Effector memory CD4-positive, alpha-beta T cell (primary cell): ENCODE measurements around the gene CLASRP.
"Not testable (repeated sequence)": the region's sequence is repeated elsewhere in the genome, so short reads cannot be mapped to it uniquely, and the experiment has no call there.

Experiments
- DNase-seq, 3 donors: peaks; one replicate each; pipeline ENCODE4 v3.0.0-alpha.2; 2020
- H3K27ac ChIP-seq: 2 replicates; pipeline ENCODE4 v1.7.0; 2013; ENCODE audit warnings: mild to moderate bottlenecking, low read length, moderate library complexity; ENCODE audit not compliant: insufficient read depth, poor library complexity, severe bottlenecking
- H3K27me3 ChIP-seq: replicated peaks from 2 replicates; pipeline ENCODE4 v1.7.0; 2013; ENCODE audit warnings: mild to moderate bottlenecking, low read length; ENCODE audit not compliant: insufficient read depth, control insufficient read depth, poor library complexity, severe bottlenecking
- H3K36me3 ChIP-seq: 2 replicates; pipeline ENCODE4 v1.7.0; 2013; ENCODE audit warnings: mild to moderate bottlenecking, low read length, moderate library complexity; ENCODE audit not compliant: control insufficient read depth, insufficient read depth
- H3K4me1 ChIP-seq: 2 replicates; pipeline ENCODE4 v1.7.0; 2013; ENCODE audit warnings: low read length, mild to moderate bottlenecking; ENCODE audit not compliant: control insufficient read depth, insufficient read depth, poor library complexity, severe bottlenecking
- H3K4me3 ChIP-seq: 2 replicates; pipeline ENCODE4 v1.7.0; 2013; ENCODE audit warnings: low read length, low read depth, mild to moderate bottlenecking; ENCODE audit not compliant: insufficient read depth, poor library complexity, severe bottlenecking
- H3K9me3 ChIP-seq: 2 replicates; pipeline ENCODE4 v1.7.0; 2013; ENCODE audit warnings: mild to moderate bottlenecking, low read length, moderate library complexity; ENCODE audit not compliant: control insufficient read depth

The CLASRP gene

DNA sequence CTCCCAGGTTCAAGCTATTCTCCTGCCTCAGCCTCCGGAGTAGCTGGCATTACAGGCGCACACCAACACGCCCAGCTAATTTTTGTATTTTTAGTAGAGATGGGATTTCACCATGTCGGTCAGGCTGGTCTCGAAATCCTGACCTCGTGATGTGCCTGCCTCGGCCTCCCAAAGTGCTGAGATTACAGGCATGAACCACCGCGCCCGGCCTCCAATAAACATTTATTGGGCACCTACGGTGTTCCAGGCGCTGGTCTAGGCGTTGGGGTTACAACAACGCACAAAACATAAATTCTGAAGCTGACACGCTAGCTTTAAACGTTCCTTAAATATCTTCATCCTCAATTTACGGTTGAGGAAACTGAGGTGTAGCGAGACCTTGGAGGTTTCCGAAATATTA, 38.2 kb upstream of the CLASRP start:
- DNase-seq, H3K36me3 ChIP-seq, H3K9me3 ChIP-seq, H3K27me3 ChIP-seq, H3K4me1 ChIP-seq: not testable (repeated sequence)
- peak overlapping the region; percentile 38 for H3K4me3 ChIP-seq
- H3K27ac ChIP-seq, result peak overlapping the region; percentile 84

DNA sequence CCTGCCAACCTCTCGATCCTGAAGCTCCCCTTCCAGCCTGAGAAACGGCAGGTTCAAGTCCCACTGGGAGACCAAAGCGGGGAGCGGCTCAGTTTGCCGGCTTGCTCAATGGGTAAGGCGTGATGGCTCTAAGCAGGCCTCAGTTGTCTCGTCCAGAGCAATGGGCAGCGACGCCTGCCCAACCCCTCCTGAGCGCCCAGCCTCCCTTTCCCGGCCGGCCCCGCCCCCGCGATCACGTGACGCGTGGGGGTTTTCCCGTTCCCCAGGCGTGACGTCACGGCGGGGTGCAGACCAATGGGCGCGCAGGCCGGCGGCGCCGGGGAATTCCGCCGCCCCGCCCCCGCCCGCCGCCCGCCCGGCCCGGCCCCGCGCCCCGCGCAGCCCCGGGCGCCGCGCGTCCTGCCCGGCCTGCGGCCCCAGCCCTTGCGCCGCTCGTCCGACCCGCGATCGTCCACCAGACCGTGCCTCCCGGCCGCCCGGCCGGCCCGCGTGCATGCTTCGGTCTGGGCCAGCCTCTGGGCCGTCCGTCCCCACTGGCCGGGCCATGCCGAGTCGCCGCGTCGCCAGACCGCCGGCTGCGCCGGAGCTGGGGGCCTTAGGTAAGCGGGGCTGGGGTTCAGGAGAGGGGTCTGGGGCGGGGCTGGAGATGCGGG, 37.6 kb upstream of the CLASRP start, which contains the start of gene RELB:
Gene RELB (plus strand): TSS at position 378 of the 653 bp plus-strand sequence. CDS start 116 bp downstream, at position 494.
- DNase-seq, result peak; percentile 91 to 96 (median 95)
- Histone ChIP-seq H3K27me3 (no peaks in the 10 kb centered on the region), H3K4me3 (peak within 1 kb of the TSS; percentile 98), H3K36me3 (peaks cover 8% of the 10 kb centered on the region), H3K27ac (peak within 1 kb of the TSS; percentile 100), H3K9me3 (no peaks in the 10 kb centered on the region), H3K4me1 (no peaks in the 10 kb centered on the region)

DNA sequence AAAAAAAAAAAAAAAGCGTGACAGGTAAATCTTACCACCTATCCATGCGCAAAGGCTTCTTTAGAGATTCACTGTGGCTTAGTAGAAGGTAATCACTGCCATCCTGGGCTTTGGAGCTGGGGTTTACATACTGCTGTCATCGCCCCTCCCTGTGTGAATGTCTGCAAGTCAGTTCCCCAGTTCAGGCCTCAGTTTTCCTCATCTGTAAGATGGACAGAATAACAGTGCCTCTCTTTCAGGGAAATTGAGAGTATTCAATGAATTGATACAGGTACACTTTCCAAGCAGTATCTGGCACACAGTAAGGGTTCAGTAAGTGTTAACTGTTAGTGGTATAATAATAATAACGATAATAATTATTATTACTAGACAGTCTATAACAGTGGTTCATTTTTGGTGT, 35.4 kb upstream of the CLASRP start:
- no peaks in the 10 kb centered on the region for H3K27me3 ChIP-seq
- no peak for DNase-seq
- H3K4me3 ChIP-seq, result no peak overlapping the region
- no peak overlapping the region for H3K27ac ChIP-seq
- peaks cover 18% of the 10 kb centered on the region for H3K36me3 ChIP-seq
- no peaks in the 10 kb centered on the region for H3K9me3 ChIP-seq
- no peaks in the 10 kb centered on the region for H3K4me1 ChIP-seq

DNA sequence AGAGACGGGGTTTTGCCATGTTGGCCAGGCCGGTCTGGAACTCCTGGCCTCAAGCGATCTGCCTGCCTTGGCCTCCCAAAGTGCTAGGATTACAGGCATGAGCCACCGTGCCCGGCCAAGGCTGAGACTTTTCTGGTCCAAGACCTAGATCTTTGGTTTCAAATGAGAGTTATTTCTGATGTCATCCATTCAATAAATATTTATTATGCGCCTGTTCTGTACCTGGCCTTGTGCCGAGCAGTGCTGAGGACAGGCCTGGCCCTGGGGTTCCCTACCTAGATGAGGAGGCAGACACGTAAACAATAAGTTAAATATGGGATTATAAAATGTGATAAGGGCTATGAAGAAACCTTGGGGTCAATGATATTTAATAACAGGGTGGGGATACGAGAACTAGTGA, 33.1 kb upstream of the CLASRP start:
- no peak for DNase-seq
- Histone ChIP-seq H3K4me1 (no peaks in the 10 kb centered on the region), H3K36me3 (peaks cover 25% of the 10 kb centered on the region), H3K9me3 (no peaks in the 10 kb centered on the region), H3K27me3 (no peaks in the 10 kb centered on the region), H3K27ac (no peak overlapping the region), H3K4me3 (no peak overlapping the region)

DNA sequence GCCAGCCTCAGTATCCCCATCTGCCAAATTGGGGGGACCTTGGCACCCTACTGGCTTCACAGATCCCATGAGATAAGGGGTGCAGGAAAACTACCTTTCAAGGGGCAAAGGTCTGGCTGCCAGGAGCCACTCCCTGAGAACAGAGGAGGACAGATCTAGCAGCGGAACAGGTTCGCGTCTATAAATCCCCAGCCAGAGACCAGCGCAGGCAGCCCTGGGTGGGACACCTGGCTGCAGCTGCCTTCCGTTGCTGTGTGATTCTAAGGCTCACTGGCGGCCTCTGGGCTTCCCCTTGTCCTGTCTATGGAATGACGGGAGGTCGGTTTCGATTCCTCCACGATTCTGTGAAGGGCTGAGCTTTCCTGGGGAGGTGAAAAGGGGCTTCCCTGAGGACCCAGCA, 30.3 kb upstream of the CLASRP start:
- DNase-seq, result no peak

DNA sequence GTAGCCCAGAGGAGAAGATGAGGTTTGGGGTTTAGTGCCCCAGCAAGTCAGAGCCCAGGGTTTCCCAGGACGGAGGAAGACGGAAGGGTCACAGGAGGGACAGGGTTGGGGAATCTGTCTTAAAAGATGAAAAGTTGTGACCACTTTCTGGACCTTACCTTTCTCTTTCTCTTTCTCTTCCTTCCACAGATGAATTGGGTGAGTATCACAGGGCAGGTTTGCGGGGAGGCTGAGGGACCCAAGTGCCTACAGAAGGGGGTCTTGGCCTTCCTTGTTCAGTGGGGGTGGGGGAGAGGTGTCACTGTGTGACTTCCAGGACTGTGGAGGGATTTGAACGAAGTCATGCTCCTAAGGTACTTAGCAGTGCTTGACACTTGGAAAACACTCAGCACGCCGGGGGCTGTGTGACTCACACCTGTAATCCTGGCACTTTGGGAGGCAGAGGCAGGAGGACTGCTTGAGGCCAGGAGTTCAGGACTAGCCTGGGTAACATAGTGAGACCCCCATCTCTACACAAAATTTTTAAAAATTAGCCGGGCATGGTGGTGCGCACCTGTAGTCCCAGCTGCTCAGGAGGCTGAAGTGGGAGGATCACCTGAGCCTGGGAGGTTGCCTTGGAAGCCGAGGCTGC, 29.1 kb upstream of the CLASRP start:
- Histone ChIP-seq H3K9me3 (no peaks in the 10 kb centered on the region), H3K4me3 (no peak overlapping the region), H3K4me1 (no peaks in the 10 kb centered on the region), H3K27me3 (no peaks in the 10 kb centered on the region), H3K27ac (no peak overlapping the region), H3K36me3 (peaks cover 38% of the 10 kb centered on the region)
- no peak for DNase-seq

More for the DNA sequence above, 30.3 kb upstream of the CLASRP start:
- Histone ChIP-seq H3K27me3 (no peaks in the 10 kb centered on the region), H3K9me3 (no peaks in the 10 kb centered on the region), H3K4me3 (no peak overlapping the region), H3K27ac (no peak overlapping the region), H3K4me1 (no peaks in the 10 kb centered on the region), H3K36me3 (peaks cover 33% of the 10 kb centered on the region)

DNA sequence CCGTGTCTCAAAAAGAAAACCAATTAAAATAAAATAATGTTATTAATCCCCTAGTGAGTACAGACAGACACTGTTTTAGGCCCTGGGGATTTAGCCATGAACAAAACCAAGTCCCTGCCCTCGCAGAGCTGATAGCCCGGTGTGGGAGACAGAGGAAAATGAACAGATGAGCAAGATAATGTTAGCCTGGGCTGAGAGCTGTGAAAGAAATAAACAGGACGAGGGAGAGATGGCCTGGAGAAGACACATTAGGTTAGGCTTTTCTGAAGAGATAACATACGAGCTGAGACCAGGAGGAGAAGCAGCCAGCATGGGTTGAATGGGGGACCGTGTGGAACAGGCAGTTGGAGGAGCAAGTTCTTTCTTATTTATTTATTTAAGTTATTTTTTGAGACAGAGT, 28.5 kb upstream of the CLASRP start:
- no peaks in the 10 kb centered on the region for H3K9me3 ChIP-seq
- H3K36me3 ChIP-seq, result peaks cover 41% of the 10 kb centered on the region
- no peaks in the 10 kb centered on the region for H3K4me1 ChIP-seq
- H3K4me3 ChIP-seq, result no peak overlapping the region
- no peak for DNase-seq
- no peak overlapping the region for H3K27ac ChIP-seq
- no peaks in the 10 kb centered on the region for H3K27me3 ChIP-seq

DNA sequence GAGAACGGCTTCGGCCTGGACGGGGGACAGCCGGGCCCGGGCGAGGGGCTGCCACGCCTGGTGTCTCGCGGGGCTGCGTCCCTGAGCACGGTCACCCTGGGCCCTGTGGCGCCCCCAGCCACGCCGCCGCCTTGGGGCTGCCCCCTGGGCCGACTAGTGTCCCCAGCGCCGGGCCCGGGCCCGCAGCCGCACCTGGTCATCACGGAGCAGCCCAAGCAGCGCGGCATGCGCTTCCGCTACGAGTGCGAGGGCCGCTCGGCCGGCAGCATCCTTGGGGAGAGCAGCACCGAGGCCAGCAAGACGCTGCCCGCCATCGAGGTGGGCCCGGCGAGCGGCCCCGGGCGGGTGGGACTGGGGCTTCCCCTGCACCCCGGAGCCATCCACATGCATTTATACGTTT, 26.9 kb upstream of the CLASRP start:
- Histone ChIP-seq H3K27me3 (no peaks in the 10 kb centered on the region), H3K4me3 (no peak overlapping the region), H3K27ac (no peak overlapping the region), H3K9me3 (no peaks in the 10 kb centered on the region), H3K36me3 (peaks cover 33% of the 10 kb centered on the region), H3K4me1 (peaks cover 4% of the 10 kb centered on the region)
- DNase-seq, result no peak

DNA sequence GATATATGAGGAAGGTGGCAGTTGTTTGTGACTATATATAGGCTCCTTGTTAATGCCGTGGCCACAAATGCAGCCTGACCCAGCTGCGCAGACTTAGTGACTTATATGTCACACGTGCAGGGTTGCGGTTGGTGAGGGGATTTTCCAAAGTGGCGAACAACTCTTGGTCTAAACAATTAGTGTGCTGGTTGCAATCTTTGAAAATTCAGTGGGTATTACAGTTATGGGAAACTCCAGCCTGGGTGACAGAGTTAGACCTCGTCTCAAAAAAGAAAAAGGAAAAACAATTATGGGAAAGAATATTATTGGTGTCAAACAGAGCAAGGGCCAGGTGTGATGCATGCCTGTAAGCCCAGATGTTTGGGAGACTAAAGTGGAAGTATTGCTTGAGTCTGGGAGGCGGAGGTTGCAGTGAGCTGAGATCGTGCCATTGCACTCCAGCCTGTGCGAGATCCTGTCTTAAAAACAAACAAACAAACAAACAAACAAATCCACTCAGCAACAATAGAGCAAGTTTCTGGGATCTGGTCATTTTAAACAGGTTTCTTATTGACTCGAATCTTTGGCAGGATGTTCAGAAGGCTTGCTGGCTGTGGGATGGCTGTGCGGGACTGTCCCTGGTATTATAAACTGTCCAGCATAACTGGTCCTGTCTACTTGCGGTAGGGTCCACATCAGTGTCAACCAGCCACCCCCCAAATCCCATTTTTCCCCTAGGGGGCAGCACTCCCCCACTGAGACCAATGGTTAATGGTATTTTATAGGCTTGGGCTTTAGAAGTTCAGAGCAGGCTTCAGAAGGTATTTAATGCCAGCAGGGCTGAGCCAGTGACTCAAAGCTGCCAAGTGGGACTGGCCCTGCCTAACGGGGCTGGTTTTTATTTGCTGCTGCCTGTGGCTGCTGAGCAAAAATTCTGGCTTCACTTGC, 22.2 kb upstream of the CLASRP start:
- Histone ChIP-seq H3K4me1 (peaks cover 6% of the 10 kb centered on the region), H3K27ac (peak overlapping the region; percentile 93), H3K4me3 (no peak overlapping the region), H3K9me3 (no peaks in the 10 kb centered on the region), H3K27me3 (no peaks in the 10 kb centered on the region), H3K36me3 (peaks cover 30% of the 10 kb centered on the region)
- DNase-seq, result peak; percentile 81 to 86 (median 84)

DNA sequence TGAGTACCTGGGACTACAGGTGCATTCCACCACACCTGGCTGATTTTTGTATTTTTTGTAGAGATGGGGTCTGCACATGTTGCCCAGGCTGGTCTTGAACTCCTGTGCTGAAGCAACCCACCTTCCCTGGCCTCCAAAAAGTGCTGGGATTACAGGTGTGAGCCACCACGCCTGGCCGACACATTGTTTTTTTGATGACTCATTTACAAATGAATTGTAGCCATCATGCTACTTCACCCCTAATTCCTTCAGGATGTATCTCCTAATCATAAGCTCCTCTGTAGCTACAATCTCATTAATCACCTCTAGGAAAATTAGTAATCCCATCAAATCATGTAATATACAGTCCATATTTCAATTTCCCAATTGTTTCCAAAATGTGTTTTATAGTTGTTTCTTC, 19.7 kb upstream of the CLASRP start:
- no peak for DNase-seq
- Histone ChIP-seq H3K4me3 (no peak overlapping the region), H3K27ac (no peak overlapping the region), H3K27me3 (no peaks in the 10 kb centered on the region), H3K9me3 (no peaks in the 10 kb centered on the region), H3K36me3 (peaks cover 14% of the 10 kb centered on the region), H3K4me1 (peaks cover 6% of the 10 kb centered on the region)
